Kidney epithelial cell (primary cell): ENCODE data around the gene METTL15. TPM values are rescaled to one million over a fixed set of nuclear protein-coding genes. Genes with fewer than 3 reads are reported as not detected.

Source experiments
- DNase-seq: peaks from one replicate; pipeline ENCODE4 v3.0.0-alpha.2; 2010; ENCODE audit warnings: low read depth
- H3K27me3 ChIP-seq: 2 replicates; pipeline ENCODE4 v1.6.0; 2011; ENCODE audit warnings: low read length; ENCODE audit not compliant: control insufficient read depth, insufficient read depth
- H3K36me3 ChIP-seq: 2 replicates; pipeline ENCODE4 v1.5.1; 2011; ENCODE audit warnings: low read length; ENCODE audit not compliant: control insufficient read depth, insufficient read depth
- H3K4me3 ChIP-seq: 2 replicates; pipeline ENCODE4 v1.5.1; 2011; ENCODE audit warnings: low read depth, mild to moderate bottlenecking, control low read depth, low read length
- total RNA-seq: library from RNA; depleted of rRNA; stranded (reverse); fragments of >200 nt; gene quantifications from 2 replicates; pipeline ENCODE4 v1.2.3, GENCODE V29; 2015
- TF ChIP-seq, protein P1 (sequence below): IDR thresholded peaks from 2 replicates; pipeline ENCODE4 v1.5.1; 2011; ENCODE audit warnings: mild to moderate bottlenecking, moderate library complexity, low read length, control low read depth, inconsistent platforms; ENCODE audit not compliant: insufficient read depth, poor library complexity, severe bottlenecking

Gene METTL15
- total RNA-seq, 1 donor from 2014 or later, result 12.3 TPM

- H3K4me3 ChIP-seq, result peak overlapping the region; percentile 63
- DNase-seq, result no peak
- TF ChIP-seq, protein P1, sequence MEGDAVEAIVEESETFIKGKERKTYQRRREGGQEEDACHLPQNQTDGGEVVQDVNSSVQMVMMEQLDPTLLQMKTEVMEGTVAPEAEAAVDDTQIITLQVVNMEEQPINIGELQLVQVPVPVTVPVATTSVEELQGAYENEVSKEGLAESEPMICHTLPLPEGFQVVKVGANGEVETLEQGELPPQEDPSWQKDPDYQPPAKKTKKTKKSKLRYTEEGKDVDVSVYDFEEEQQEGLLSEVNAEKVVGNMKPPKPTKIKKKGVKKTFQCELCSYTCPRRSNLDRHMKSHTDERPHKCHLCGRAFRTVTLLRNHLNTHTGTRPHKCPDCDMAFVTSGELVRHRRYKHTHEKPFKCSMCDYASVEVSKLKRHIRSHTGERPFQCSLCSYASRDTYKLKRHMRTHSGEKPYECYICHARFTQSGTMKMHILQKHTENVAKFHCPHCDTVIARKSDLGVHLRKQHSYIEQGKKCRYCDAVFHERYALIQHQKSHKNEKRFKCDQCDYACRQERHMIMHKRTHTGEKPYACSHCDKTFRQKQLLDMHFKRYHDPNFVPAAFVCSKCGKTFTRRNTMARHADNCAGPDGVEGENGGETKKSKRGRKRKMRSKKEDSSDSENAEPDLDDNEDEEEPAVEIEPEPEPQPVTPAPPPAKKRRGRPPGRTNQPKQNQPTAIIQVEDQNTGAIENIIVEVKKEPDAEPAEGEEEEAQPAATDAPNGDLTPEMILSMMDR, result no peak
- no peaks in the 10 kb centered on the region for H3K27me3 ChIP-seq
- H3K36me3 ChIP-seq, result no peaks in the 10 kb centered on the region
These were observed 1.7 kb upstream of the METTL15 start for GRCh38 chr11:28106353-28107043.

DNA sequence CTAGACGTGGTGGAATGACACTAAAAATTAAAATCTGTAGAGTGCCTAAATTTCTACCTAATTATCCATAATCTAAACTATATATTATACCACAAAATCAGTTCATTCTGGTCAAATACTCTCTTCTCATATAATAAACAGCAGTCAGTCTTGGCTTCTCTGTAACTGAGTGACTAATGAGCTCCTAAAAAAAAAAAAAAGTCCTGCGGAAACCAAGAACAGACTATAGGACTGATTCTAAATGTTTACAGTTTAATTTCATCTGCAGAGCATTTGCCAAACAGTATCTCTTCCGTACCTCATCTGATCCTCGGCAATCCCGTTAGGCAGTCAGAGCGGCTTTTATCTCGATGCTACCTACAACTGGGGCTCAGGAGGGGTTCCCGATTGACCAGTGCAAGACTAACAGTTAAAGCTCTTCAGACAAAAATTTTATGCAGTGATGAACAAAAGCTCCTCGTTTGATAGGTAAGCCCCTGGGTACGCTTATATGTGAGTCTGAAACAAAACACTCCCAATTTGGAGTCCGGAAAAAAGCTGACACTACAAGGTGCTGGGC is 918 bp upstream of the METTL15 start:
- no peaks in the 10 kb centered on the region for H3K27me3 ChIP-seq
- TF ChIP-seq, protein P1, result no peak
- no peaks in the 10 kb centered on the region for H3K36me3 ChIP-seq
- peak overlapping the region; percentile 63 for H3K4me3 ChIP-seq
- no peak for DNase-seq

- TF ChIP-seq, protein P1, result no peak
- DNase-seq, result no peak
- peaks cover 1% of the 10 kb centered on the region for H3K36me3 ChIP-seq
- H3K27me3 ChIP-seq, result no peaks in the 10 kb centered on the region
- peak overlapping the region; percentile 58 for H3K4me3 ChIP-seq
These were observed 770 bp downstream of the METTL15 start for GRCh38 chr11:28108958-28109357.

DNA sequence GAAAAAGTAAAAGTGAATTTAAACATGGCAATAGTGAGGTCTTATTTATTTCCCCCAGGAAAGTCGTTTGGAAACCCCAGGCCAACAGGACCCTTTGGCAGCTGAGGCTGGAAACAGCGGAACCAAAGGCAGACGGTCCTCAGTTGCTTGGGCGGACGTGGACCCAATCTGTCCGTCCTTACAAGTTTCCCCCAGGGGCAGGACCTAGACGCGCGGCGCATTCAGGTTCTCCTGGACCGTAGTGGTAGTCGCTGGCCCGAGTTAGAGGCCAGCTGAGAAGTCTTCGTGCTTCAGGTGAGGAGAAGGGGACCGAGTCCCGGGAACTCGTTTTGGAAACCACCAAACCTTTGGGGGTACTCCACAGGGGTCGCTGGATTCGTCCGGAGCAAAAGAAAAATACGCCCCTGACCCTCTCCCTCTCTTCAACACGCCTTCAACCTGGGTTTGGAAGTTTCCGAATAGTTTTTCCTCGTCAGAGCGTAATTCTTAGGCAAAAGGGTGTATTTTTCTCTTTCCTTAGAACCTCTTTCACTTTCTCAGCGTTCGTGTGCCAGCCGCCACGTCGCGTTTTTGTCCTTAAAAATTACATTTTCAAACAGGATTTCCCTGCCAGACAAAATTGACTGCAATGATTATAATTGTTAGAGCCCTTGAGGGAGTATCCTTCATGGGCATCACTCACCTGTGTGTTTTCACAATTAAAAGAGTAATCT is 2.1 kb downstream of the METTL15 start:
- H3K4me3 ChIP-seq, result peak overlapping the region; percentile 63
- TF ChIP-seq, protein P1, result no peak
- no peak for DNase-seq
- peaks cover 1% of the 10 kb centered on the region for H3K36me3 ChIP-seq
- no peaks in the 10 kb centered on the region for H3K27me3 ChIP-seq

- no peak for DNase-seq
- peak overlapping the region; percentile 63 for H3K4me3 ChIP-seq
- TF ChIP-seq, protein P1, result no peak
- H3K27me3 ChIP-seq, result no peaks in the 10 kb centered on the region
- peaks cover 1% of the 10 kb centered on the region for H3K36me3 ChIP-seq
These were observed 2.6 kb downstream of the METTL15 start for GRCh38 chr11:28110821-28111200.
